Retinal pigment epithelial cell (primary cell): ENCODE measurements around the gene ZNRD2.

Experiments used
- DNase-seq: peaks from one replicate; pipeline ENCODE4 v3.0.0-alpha.2; 2010; ENCODE audit warnings: low read depth
- H3K4me3 ChIP-seq: 2 replicates; pipeline ENCODE4 v1.5.1; 2011; ENCODE audit warnings: mild to moderate bottlenecking, low read length, control low read depth, moderate library complexity
- CTCF ChIP-seq: conservative IDR thresholded peaks from 2 replicates; pipeline ENCODE4 v1.5.1; 2011; ENCODE audit warnings: low read depth, low read length, control low read depth, inconsistent platforms

ZNRD2 gene

GRCh38 chr11:65588199-65589054 is 18.1 kb downstream of the ZNRD2 start:
- peak; percentile 87 for TF ChIP-seq CTCF
- no peak for DNase-seq
- no peak overlapping the region for H3K4me3 ChIP-seq

GRCh38 chr11:65589444-65590239 is 19.4 kb downstream of the ZNRD2 start:
- H3K4me3 ChIP-seq: no peak overlapping the region
- DNase-seq: no peak
- no peak for TF ChIP-seq CTCF

- DNase-seq: no peak
- TF ChIP-seq CTCF: no peak
- H3K4me3 ChIP-seq: no peak overlapping the region
Observed at GRCh38 chr11:65590240-65590738, 20.0 kb downstream of the ZNRD2 start.

GRCh38 chr11:65591939-65592857 is 21.9 kb downstream of the ZNRD2 start:
- no peak overlapping the region for H3K4me3 ChIP-seq
- peak; percentile 11 for TF ChIP-seq CTCF
- DNase-seq: no peak

GRCh38 chr11:65592858-65593517 is 22.7 kb downstream of the ZNRD2 start:
- H3K4me3 ChIP-seq: no peak overlapping the region
- no peak for DNase-seq
- no peak for TF ChIP-seq CTCF
